Stomach (tissue), 4 donors: Measurements from ENCODE around the gene CHST9.

Experiments
- CTCF ChIP-seq, 7 experiments: fragments of 450-650 bp in 4 of 7; fragments of 200-600 bp in 3 of 7; sonication (generic) in 3 of 7; IDR thresholded peaks; one replicate each; pipeline ENCODE4 v1.5.1; 2016 to 2019; ENCODE audit warnings: antibody characterized with exemption in 7 of 7, control low read depth in 2 of 7, mild to moderate bottlenecking in 1 of 7
- POLR2A ChIP-seq, 4 donors: fragments of 450-650 bp; IDR thresholded peaks; one replicate each; pipeline ENCODE4 v1.6.1; 2016; ENCODE audit warnings: antibody characterized with exemption in 4 of 4, control low read depth in 2 of 4, mild to moderate bottlenecking in 1 of 4, moderate library complexity in 1 of 4

DNA sequence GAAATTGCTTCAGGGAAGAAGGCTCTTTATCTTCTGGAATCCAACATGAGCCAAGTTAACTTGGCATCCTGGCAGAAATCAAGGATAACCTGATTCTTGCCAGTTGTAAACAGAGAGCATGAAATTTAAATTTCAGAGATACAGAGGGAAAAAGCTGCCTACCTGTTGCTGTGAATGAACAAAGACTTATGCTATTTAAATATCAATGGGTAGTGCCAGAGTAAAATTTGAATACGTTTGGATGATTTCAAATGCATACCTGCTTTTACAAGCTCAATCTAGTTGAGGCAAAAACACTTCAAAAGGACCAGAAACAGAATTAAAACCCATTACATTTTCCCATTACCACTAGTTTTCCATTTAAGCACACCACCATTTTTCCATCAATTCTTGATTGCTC is 60.9 kb downstream of the CHST9 start:
- TF ChIP-seq CTCF (IDR thresholded peaks at IDR 0.05) (no peak), POLR2A (IDR thresholded peaks at IDR 0.05) (no peak)
